HG02970 (cell line): Measurements from ENCODE around the gene DNASE1.

Experiments
- ATAC-seq: cut with Tn5 transposase; IDR thresholded peaks from one replicate; pipeline ENCODE4 v1.9.1; 2021; ENCODE audit warnings: mild to moderate bottlenecking, moderate library complexity, moderate number of reproducible peaks; ENCODE audit not compliant: unreplicated experiment, low FRiP score

The DNASE1 gene

DNA sequence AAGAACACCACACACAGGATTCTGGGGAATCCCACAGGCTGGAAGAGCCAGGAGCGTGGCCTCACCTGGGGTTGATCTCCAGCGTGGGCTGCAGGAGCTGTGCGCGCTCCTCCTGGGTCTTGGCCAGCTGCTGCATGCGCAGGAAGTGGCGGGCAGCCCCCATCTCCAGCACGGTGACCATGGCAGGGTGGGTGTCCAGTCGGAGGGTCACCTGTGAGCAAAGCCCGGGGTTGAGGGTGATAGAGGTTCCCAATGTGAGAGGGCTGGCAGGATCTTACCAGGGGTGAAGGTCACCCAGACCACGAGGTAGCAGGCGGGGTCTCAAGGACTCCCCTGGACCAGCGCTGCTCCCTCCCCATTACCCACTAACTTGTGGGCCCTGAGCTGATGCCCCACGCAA lies 7.4 kb downstream of the DNASE1 start:
- no peak for ATAC-seq

DNA sequence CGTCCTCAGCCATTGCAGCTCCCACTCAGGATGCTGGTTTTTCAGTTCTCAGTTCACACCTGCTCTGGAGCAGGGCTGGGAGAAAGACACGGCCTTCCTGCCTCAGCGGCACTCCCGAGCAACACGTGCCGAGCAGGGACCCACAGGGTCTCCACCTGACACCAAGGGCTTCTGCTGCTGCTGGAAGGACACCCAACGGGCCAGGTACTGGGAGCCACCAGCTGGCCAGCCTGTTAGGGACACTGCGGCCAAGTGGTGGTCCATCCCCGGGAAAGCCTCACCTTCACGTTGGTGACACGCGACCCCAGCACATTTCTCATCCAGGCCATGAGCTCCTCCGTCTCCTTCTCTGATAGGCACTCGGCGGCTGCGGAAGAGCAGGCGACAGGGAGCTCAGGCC lies 8.1 kb downstream of the DNASE1 start:
- ATAC-seq = no peak

- no peak for ATAC-seq
These were observed 9.9 kb downstream of the DNASE1 start for GRCh38 chr16:3664187-3664896.

DNA sequence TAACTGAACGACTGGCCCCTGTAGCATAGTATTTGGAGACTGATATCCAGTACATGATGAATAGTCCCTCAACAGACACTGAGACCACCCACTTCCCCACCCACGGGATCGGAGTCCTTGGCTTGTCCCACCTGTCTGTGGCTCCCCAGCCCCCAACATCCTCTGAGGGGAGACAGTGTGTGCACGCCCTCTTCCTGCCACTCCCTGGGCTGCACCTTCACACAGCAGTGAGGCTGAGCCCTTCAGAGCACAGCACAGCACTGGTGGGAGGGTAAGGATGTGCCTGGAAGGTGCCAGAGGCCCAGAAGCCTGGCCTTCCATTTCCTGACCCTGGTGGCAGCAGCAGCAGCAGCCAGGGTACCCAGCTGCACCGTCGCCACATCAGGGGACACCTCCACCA lies 11.0 kb downstream of the DNASE1 start:
- ATAC-seq = no peak

DNA sequence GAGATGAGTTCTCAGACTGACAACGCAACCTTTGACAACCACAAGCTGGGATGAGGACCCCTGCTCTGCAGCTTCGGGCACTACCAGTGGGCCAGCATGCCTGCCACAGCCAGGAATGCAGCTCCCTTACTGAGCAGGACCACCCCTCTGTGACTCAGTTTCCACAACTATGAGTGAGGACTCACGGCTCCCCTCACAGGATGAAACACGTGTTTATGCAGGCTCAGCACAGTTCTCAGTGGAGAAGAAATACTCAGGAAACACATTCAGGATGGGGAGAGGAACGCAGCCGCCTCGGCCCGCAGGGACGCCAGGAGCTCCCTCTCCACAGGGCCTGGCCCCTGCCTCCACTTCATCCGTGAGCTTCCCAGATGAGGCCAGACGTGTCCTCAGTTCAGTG lies 14.1 kb downstream of the DNASE1 start:
- ATAC-seq = no peak

- no peak for ATAC-seq
These were observed 14.6 kb downstream of the DNASE1 start for GRCh38 chr16:3669082-3669481.

DNA sequence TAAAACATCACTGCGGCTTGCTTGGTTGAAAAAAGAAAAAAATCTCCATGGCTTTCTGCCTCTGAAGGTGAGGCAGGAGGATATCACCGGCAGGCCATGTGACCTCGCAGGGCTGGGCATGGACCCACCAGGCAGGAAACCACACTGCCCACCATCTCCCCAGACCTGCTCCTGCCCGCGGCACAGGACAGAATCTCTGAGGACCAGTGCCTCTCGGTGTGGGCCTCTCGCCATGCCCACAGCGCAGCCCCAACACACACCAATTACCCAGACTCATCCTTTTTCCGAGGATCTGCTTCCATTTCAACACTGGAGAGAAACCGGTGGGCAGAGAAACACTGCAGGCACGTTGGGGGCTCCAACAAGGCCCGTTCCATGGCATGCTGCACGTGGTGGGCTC lies 16.2 kb downstream of the DNASE1 start:
- ATAC-seq = no peak

- no peak for ATAC-seq
These were observed 16.9 kb downstream of the DNASE1 start for GRCh38 chr16:3671424-3671823.

DNA sequence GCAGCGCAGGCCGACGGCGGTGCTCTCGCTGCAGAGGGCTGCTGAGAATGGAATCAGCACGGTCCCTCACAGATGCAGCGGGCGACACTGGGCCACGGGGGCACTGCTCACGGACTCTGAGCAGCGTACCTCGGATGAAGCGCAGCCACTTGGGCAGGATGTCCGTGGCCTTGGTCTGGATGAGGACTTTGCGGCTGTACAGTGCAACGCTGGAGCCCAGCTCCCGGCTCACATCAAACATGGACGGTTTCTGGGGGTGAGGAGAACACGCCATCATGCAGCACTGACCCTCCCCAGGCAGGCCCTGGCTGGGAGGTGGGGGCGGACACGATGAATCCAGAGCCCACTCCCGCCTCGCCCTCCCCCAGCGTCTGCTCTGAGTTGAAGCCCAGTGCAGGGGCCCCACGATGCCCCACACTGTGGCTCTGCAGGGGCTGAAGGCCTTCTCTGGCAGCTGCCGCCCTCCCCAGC lies 18.1 kb downstream of the DNASE1 start:
- no peak for ATAC-seq

GRCh38 chr16:3673201-3673600 lies 18.7 kb downstream of the DNASE1 start:
- ATAC-seq = no peak

DNA sequence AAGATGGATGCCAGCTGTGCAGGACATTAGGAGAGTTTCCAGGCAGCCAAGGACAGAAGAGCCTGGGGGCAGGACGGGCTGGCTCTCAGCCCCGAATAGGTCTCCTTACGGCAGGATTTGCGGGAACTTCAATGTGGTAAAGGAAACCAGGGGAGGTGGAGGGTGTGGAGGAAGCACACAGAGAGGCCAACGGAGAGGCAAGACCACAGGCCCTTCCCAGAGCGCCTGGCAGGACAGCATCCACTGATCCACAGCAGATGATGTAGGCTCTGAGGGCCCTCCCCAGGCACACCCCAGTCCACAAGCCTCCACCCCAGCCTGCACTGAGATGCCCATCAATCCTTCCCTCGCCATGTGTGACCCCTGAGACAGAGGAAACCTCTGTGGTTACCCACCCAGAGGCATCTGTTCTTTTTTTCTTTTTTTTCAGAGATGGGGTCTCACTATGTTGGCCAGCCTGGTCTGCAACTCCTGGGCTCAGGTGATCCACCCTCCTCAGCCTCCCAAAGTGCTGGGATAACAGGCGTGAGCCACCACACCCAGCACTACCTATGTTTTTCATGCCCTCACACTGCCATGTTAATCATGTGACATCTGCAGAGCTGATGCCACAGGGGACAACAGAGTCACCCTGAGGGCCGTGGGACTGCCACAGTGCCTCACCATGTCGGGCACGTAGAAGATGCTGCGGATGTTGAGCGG lies 19.3 kb downstream of the DNASE1 start:
- ATAC-seq = no peak

DNA sequence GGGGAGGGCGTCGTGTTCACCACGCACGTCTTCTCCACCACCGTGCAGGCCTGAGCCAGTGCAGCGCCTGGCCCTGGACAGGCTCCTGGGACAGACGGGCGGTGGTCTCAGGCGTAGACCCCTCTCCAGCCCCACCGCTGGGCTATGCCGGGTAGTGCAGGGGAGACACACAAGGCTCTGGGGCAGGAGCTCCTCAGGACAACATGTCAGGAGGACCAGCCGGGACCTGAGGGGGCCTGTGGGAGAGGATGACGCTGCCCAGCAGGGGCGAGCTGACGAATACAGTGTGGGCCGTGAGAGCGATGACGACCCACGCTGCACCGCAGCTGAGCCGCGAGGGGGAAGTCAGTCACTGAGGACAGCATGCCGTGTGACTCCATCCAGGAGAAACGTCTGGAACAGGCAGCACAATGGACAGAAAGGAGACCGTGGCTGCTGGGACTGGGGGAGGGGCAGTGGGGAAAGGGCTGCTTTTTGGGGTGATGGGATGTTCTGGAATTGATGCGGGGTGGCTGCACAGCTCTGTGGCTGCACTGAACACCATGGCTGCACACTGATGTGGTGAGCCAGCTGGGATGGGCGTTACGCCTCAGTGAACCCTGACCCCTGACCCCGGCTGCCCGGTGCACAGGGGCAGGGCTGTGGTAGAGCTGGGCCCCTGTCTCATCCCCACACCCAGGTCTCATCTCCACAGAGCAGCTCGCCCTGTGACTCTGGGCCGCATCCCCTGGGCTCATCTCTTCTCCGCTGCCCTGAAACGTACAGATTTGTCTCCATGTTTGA lies 20.2 kb downstream of the DNASE1 start:
- no peak for ATAC-seq

DNA sequence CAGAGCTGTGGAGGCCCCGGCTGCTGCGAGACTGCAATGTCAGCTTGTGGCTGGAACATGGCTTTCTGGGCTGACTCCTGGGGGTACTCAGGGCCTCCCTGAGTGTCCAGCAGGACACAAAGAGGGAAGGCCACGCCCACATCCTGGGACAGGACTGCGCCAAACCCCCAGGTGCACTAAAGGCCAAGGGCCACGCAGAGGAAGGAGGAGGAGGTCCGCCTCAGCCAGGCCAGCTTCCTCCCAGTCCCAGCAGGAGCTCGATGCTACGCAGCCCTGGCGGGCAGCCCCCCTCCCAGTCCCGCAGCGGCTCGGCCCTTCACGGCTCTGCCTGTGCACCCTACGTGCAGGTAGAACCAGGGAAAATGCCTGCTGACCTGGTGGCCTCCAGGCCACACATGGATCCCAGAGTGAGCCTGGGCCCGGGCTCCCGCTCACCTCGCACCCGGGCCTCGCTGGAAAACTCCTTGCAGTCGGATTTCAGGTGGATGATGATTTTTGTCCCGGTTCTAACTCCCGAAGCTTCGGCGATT lies 21.2 kb downstream of the DNASE1 start:
- no peak for ATAC-seq

GRCh38 chr16:3677994-3678393 lies 23.5 kb downstream of the DNASE1 start:
- ATAC-seq = no peak

DNA sequence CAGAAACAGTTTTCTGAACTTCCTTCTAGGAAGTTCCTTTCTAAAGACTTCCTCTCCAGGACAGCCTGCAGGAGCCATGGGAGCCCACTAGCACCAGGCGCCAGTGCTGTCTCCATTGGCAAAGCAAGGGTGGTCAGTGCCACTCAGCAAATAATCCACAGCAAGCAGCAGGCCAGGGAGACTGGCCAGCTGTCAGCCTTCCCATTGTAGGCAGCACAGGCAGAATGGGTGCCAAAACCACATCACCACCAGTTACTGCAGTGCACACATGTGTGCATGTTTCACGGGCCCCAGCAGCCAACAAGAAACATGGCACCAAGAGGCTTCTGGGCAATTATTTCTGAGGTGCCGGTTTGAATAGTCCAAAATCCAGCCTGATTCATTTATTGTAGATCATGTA lies 26.7 kb downstream of the DNASE1 start:
- no peak for ATAC-seq

DNA sequence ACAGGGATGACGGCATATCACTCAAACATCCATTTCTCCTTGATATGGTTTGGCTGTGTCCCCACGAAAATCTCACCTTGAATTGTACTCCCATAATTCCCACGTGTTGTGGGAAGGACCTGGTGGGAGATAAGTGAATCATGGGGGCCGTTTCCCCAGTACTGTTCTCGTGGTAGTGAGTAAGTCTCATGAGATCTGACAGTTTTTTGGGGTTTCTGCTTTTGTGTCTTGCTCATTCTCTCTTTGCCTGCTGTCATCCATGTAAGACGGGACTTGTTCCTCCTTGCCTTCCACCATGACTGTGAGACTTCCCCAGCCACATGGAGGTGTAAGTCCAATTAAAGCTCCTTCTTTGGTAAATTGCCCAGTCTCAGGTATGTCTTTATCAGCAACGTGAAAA lies 32.5 kb downstream of the DNASE1 start:
- no peak for ATAC-seq

GRCh38 chr16:3687792-3688191 lies 33.3 kb downstream of the DNASE1 start:
- ATAC-seq = no peak

DNA sequence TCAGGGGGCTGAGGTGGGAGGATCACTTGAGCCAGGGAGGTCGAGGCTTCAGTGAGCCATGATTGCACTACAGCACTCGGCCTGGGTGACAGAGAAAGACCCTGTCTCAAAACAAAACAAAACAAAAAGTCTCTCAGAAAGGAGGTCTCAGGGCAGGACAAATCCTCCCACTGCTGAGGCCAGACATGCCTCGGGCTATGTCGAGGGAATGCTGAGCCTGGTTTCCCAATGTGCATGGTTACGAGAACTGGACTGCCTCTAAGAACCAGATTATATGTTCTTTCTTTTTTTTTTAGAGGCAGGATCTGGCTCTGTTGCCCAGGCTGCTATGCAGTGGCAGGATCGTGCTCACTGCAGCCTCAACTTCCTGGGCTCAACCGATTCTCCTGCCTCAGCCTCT lies 35.2 kb downstream of the DNASE1 start:
- no peak for ATAC-seq

DNA sequence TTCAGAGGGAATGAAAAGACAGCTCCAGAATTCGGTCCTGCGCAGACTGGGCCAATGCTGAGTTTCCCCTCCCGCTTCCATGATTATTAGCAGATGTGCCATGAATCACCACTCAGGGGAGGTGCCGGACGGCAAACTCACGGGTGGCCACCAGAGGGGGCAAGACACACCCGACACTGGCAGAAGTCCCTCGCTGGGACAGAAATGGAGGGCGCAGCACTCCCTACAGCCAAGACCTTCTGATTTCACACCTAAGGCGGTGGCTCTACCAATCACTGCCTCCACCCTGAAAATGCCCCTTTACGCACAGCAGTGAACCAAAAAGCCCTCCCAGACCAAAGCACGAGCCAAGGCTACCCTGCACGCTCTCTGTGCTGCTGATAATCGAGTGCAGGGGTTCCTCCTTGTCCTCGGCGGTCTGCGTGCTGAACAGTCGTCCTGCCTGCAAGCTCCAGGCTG lies 36.0 kb downstream of the DNASE1 start:
- no peak for ATAC-seq

GRCh38 chr16:3690980-3691720 lies 36.7 kb downstream of the DNASE1 start:
- ATAC-seq = no peak
